OCI-LY7 (cell line): ENCODE measurements around the gene ATP6V1A.

Source experiments
- CTCF ChIP-seq: fragments of 200-600 bp; sonication (generic); conservative IDR thresholded peaks from 2 replicates; pipeline ENCODE4 v1.5.1; 2014; ENCODE audit warnings: mild to moderate bottlenecking, antibody characterized with exemption, low read length, moderate library complexity, mixed read lengths
- EZH2phosphoT487 ChIP-seq: fragments of 200-600 bp; sonication (generic); IDR thresholded peaks from 2 replicates; pipeline ENCODE4 v1.6.1; 2018; ENCODE audit warnings: low read depth, borderline replicate concordance, mild to moderate bottlenecking, mixed run types, antibody characterized with exemption, low read length, moderate library complexity, mixed read lengths

GRCh38 chr3:113794526-113794925 is 47.7 kb downstream of the ATP6V1A start:
- TF ChIP-seq EZH2phosphoT487, result no peak
- no peak for TF ChIP-seq CTCF
